Peyer's patch (tissue), 4 donors: ENCODE data around the gene THRB. TPM values are rescaled to one million over a fixed set of nuclear protein-coding genes. Genes with fewer than 3 reads are reported as not detected.

Experiments
- DNase-seq, 3 donors: peaks; one replicate each; pipeline ENCODE4 v3.0.0-alpha.2; 2017 to 2019
- H3K27ac ChIP-seq, 4 donors: fragments of 200-600 bp; sonication (generic); one replicate each; pipeline ENCODE4 v1.5.1; 2016 to 2019
- H3K27me3 ChIP-seq, 2 donors: fragments of 200-600 bp; sonication (generic); one replicate each; pipeline ENCODE4 v1.5.1; 2019
- H3K36me3 ChIP-seq, 3 donors: fragments of 200-600 bp; sonication (generic); one replicate each; pipeline ENCODE4 v1.5.1; 2016 to 2019
- H3K4me1 ChIP-seq, 4 donors: fragments of 200-600 bp; sonication (generic); one replicate each; pipeline ENCODE4 v1.5.1; 2016 to 2019
- H3K4me3 ChIP-seq, 4 donors: fragments of 200-600 bp; sonication (generic); 1 replicate in 3 of 4; 2 replicates in 1 of 4; pipeline ENCODE4 v1.5.1; 2016 to 2019; ENCODE audit warnings: mild to moderate bottlenecking in 1 of 4
- H3K9me3 ChIP-seq, 4 donors: fragments of 200-600 bp; sonication (generic); one replicate each; pipeline ENCODE4 v1.5.1; 2016 to 2019; ENCODE audit warnings: mild to moderate bottlenecking in 1 of 4
- POLR2A ChIP-seq, 2 donors: fragments of 450-650 bp; IDR thresholded peaks; one replicate each; pipeline ENCODE4 v1.5.1; 2017; ENCODE audit warnings: antibody characterized with exemption in 2 of 2, mild to moderate bottlenecking in 2 of 2, moderate library complexity in 2 of 2
- total RNA-seq, 4 donors: library from RNA; depleted of rRNA; stranded (reverse); fragments of >200 nt; gene quantifications; one replicate each; pipeline ENCODE4 v1.1.0, GENCODE V29; 2016
- TF ChIP-seq, protein P1 (sequence below), 6 experiments: fragments of 450-650 bp in 4 of 6; fragments of 200-600 bp in 2 of 6; sonication (generic) in 1 of 6; IDR thresholded peaks; one replicate each; pipeline ENCODE4 v1.5.1; 2017 to 2019; ENCODE audit warnings: antibody characterized with exemption in 6 of 6, mild to moderate bottlenecking in 3 of 6, moderate library complexity in 1 of 6

Gene THRB
- total RNA-seq, 4 donors from 2014 or later = 2.6 to 13.2 (median 8.4) TPM

DNA sequence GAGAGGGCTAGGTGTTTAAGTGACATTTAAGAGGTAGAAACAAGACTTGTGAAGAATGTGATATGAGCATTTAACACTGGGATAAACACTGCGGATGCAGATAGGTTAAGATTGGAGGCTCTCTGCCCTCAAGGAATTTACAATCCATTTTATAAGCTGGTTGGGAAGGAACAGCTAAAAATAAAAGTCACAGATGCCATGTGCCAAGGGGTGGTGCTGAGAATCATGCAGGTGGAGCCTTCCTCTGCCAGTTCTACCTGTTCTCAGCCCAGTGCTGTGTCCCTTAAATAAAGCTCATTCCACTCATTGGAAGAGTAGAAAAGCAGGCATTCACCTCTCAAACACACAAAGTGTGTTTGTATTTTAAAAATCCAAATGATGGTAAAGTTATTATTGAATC, 261.9 kb downstream of the THRB start:
- Histone ChIP-seq H3K4me3 (no peak overlapping the region), H3K4me1 (peaks cover 0 to 3% (median 0%) of the 10 kb centered on the region in 4 donors), H3K27ac (no peak overlapping the region), H3K27me3 (no peaks in the 10 kb centered on the region), H3K9me3 (no peaks in the 10 kb centered on the region), H3K36me3 (no peaks in the 10 kb centered on the region)
- DNase-seq = no peak
- TF ChIP-seq, protein P1, sequence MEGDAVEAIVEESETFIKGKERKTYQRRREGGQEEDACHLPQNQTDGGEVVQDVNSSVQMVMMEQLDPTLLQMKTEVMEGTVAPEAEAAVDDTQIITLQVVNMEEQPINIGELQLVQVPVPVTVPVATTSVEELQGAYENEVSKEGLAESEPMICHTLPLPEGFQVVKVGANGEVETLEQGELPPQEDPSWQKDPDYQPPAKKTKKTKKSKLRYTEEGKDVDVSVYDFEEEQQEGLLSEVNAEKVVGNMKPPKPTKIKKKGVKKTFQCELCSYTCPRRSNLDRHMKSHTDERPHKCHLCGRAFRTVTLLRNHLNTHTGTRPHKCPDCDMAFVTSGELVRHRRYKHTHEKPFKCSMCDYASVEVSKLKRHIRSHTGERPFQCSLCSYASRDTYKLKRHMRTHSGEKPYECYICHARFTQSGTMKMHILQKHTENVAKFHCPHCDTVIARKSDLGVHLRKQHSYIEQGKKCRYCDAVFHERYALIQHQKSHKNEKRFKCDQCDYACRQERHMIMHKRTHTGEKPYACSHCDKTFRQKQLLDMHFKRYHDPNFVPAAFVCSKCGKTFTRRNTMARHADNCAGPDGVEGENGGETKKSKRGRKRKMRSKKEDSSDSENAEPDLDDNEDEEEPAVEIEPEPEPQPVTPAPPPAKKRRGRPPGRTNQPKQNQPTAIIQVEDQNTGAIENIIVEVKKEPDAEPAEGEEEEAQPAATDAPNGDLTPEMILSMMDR (IDR thresholded peaks at IDR 0.05) = no peak
- no peak for TF ChIP-seq POLR2A (IDR thresholded peaks at IDR 0.05)

DNA sequence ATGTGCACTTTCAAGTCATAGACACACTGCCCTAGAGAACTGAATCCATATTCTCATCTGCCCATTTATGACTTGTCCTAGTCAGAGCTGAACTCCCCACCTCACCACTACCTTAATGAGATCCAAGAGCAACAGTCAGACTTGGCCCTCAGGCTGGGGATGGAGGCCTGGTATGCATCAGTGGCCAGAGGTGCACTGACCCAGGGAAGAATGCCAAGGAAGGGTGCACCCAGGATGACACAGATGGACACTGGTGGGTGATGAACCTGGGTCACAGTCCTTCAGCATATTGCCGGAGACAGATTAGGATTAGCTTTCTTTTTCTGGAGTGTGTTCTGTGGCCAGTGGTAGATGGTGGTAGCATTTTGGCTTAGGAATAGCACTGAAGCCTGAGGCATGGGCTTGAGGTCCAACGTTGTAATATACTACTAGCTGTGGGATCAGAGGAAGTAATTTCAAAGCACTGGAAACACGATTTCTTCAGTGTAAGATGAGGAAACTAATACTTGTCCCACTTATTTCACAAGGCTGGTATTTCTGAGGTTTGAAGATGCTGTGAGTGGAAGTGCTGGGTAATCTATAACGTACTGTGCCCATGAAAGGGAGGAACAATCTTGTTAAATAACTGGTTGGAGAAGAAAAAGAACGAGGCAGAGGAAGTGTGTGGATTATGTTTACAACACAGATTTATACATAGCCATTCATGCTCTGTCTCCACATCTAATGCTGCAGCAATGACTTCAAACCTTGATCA, 265.0 kb downstream of the THRB start:
- no peak for TF ChIP-seq POLR2A (IDR thresholded peaks at IDR 0.05)
- TF ChIP-seq, protein P1 (IDR thresholded peaks at IDR 0.05) = no peak
- Histone ChIP-seq H3K27ac (no peak overlapping the region), H3K27me3 (no peaks in the 10 kb centered on the region), H3K9me3 (no peaks in the 10 kb centered on the region), H3K36me3 (no peaks in the 10 kb centered on the region), H3K4me1 (no peaks in the 10 kb centered on the region), H3K4me3 (no peak overlapping the region)
- DNase-seq = no peak

DNA sequence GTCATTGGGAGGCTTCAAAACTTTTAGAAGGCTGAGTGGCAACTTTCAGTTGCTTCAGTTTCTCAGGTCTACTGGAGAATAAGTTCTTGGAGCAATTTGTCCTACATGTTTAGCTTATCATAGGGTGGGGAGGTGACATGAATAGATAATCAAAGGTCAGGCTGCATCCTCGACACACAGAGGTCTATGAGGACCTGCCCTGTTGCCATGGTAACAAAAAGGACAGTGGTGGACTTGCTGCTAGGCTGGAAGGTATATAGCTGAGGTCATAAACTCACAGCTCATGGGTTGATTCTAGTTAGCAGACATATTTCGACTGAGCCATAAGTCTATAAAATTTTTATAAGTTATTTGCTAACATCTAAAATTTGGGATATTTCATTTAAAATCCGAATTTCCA, 267.0 kb downstream of the THRB start:
- no peak for DNase-seq

DNA sequence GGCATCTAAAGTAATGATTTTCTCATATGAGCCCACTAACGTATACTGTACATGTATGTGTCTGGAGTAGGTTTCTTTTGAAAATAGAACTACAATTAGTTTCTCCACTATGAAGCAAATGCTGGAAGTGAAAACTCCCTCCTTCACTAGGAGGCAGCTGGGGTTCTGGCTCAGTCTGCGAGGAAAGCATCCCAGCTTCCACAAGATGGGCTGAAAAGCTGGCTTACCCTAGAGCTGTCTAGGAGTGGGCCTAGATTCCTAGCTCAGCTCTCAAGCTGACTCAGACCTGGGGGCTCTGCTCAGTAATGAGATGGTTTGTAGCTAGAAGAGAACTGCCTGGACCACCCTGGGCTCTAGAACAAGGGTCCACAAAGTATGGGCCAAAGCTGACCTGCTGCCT, 268.3 kb downstream of the THRB start:
- H3K27me3 ChIP-seq = no peaks in the 10 kb centered on the region
- no peak for DNase-seq
- no peak for TF ChIP-seq POLR2A (IDR thresholded peaks at IDR 0.05)
- TF ChIP-seq, protein P1 (IDR thresholded peaks at IDR 0.05) = no peak
- H3K9me3 ChIP-seq = no peaks in the 10 kb centered on the region
- H3K36me3 ChIP-seq = no peaks in the 10 kb centered on the region
- H3K4me1 ChIP-seq = no peaks in the 10 kb centered on the region
- H3K27ac ChIP-seq = no peak overlapping the region
- no peak overlapping the region for H3K4me3 ChIP-seq

More for the DNA sequence above, 267.0 kb downstream of the THRB start:
- no peaks in the 10 kb centered on the region for H3K9me3 ChIP-seq
- H3K36me3 ChIP-seq = no peaks in the 10 kb centered on the region
- no peak overlapping the region for H3K4me3 ChIP-seq
- H3K4me1 ChIP-seq = no peaks in the 10 kb centered on the region
- H3K27ac ChIP-seq = no peak overlapping the region
- H3K27me3 ChIP-seq = no peaks in the 10 kb centered on the region
- TF ChIP-seq, protein P1 (IDR thresholded peaks at IDR 0.05) = no peak
- no peak for TF ChIP-seq POLR2A (IDR thresholded peaks at IDR 0.05)

DNA sequence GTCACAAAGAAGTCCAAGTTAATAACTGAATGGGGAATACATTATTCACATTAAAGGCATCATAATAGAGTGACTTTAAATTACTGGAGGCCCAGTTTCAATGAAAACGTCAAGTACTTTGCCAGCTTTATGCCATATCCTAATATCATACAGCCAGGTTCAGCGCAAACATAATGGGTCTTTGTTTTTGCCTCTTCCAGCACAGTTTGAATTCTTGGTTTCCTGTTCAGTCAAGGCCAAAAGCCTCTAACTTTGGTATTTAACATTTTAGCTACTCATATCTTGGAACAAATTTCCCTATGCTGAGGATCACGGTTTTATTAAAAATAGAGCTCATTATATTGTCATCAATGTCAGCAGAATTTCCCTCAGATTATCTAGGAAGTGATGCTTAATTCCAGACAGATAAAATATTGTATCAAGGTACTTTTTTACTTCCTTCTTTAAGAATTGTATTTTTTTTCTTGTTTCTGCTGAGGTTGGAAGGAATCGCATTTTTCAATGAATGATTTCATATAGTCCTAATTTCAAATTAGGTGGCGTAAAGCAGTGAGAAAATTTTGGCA, 269.2 kb downstream of the THRB start:
- no peak for TF ChIP-seq POLR2A (IDR thresholded peaks at IDR 0.05)
- no peaks in the 10 kb centered on the region for H3K9me3 ChIP-seq
- no peaks in the 10 kb centered on the region for H3K4me1 ChIP-seq
- no peaks in the 10 kb centered on the region for H3K36me3 ChIP-seq
- no peaks in the 10 kb centered on the region for H3K27me3 ChIP-seq
- no peak overlapping the region for H3K4me3 ChIP-seq
- no peak for DNase-seq
- H3K27ac ChIP-seq = no peak overlapping the region

DNA sequence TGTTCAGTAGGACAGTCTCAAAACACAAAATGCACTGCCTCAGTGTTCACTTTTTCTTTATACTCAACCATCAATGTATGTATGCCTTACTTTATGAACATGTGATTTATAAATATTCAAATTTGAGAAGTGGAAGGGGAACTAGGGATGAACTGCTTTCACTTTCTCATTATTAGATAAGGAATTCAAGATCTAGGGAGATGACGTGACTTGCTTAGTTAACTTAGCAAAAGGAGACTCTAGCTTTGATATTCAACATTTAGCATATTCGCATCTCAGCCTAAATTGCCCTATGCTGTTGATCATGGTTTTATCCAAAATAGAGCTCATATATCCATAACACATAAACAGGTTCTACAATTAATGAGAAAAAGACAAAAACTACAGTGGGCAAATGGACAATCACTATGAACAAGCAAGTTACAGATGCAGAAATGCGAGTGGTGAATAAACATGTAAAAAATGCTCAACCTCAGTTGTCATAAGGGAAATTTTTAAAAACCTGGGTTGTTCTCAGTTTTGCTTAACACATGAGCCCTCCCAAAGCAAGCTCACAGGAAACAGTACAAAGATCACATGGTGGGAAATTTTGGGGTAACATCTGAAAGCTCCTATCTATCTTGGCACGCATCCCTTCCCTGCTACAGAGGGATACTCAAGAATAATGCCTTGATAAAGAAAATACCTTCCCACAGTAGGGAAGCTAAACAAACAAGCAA, 269.8 kb downstream of the THRB start:
- no peaks in the 10 kb centered on the region for H3K9me3 ChIP-seq
- DNase-seq = no peak
- H3K27me3 ChIP-seq = no peaks in the 10 kb centered on the region
- H3K4me3 ChIP-seq = no peak overlapping the region
- H3K27ac ChIP-seq = no peak overlapping the region
- H3K4me1 ChIP-seq = no peaks in the 10 kb centered on the region
- no peak for TF ChIP-seq POLR2A (IDR thresholded peaks at IDR 0.05)
- TF ChIP-seq, protein P1 (IDR thresholded peaks at IDR 0.05) = no peak
- no peaks in the 10 kb centered on the region for H3K36me3 ChIP-seq
